Colon (tissue), 2 donors: ENCODE data around the gene RDM1.

Experiments
- FAIRE-seq: peaks from 2 replicates; lab custom pipeline; 2012; peaks lifted over from hg19 to GRCh38; lab: Jason Lieb, UNC
- donor health status: control.
- donor health status: control.

The RDM1 gene

GRCh38 chr17:35932586-35932985 lies 2.0 kb upstream of the RDM1 start:
- no peak for FAIRE-seq

DNA sequence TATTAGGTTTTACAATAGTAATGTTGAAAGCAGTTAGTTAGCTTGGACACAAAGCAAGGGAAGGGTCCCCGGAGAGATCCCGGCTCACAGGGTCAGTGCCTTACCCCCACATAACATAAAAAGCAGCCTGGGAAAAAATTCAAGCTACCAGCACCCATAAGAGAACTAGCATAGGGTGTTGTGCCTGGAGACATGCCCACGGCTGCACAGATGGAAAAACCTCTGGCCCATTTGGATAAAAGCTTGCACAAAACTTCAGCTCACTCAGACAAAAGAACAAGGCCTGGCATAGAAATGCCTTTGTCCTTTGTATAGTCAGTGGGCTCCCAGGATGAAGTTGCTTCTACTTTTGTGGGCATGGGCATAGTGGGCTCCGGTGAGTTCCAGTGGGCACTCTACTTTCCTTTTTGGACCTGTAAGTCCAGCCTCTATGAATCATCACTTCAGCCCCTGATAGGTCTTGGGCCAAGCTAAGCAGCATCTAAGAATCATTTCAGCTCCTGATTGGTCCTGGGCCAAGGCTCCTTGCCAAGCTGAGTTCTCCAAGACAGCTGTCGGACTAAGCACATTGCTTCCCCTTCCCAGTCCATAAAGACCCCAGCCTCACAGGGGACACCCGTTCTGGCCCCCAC lies 1.3 kb upstream of the RDM1 start:
- FAIRE-seq = no peak

DNA sequence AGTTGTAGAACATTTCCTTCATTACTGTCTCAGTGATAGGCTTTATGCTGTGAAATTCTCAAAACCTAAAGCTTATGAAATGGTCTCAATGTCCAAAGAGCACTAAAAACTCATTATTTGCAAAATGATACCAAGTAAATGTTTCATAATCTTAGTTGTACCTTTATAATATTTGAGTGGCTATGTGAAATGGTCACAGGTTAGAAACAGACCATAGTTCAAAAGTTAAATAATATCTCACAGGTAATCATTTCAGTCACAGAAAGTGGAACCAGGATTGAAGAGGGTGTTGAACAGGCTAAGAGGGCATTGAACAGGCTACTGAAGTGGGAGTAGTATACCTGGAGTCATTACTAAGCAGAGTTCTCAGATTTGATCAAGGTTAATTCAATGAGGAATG lies 2.9 kb downstream of the RDM1 start:
- FAIRE-seq = no peak

DNA sequence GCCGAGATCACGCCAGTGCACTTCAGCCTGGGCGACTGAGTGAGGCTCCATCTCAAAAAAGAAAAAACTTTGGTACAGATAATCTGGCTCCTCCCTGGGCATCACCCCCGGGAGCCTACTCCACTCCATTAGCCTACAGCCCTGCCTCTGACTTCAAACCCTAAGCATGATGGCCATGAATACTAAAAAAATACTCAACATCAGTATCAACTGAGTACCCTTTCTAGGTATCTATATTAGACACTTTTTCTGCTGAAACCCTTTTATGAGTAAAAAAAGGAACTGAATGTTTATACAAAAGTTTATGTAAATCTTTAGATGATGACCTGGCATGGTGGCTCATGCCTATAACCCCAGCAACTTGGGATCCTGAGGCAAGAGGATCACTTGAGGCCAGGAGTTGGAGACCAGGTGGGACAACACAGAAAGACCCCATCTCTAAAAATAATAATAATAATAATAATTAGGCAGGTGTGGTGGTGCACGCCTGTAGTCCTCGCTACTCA lies 6.9 kb downstream of the RDM1 start:
- no peak for FAIRE-seq

GRCh38 chr17:35920229-35920628 lies 10.3 kb downstream of the RDM1 start:
- FAIRE-seq = no peak

- no peak for FAIRE-seq
These were observed 11.9 kb downstream of the RDM1 start for GRCh38 chr17:35918665-35919064.

- no peak for FAIRE-seq
These were observed 12.9 kb downstream of the RDM1 start for GRCh38 chr17:35917519-35918213.

DNA sequence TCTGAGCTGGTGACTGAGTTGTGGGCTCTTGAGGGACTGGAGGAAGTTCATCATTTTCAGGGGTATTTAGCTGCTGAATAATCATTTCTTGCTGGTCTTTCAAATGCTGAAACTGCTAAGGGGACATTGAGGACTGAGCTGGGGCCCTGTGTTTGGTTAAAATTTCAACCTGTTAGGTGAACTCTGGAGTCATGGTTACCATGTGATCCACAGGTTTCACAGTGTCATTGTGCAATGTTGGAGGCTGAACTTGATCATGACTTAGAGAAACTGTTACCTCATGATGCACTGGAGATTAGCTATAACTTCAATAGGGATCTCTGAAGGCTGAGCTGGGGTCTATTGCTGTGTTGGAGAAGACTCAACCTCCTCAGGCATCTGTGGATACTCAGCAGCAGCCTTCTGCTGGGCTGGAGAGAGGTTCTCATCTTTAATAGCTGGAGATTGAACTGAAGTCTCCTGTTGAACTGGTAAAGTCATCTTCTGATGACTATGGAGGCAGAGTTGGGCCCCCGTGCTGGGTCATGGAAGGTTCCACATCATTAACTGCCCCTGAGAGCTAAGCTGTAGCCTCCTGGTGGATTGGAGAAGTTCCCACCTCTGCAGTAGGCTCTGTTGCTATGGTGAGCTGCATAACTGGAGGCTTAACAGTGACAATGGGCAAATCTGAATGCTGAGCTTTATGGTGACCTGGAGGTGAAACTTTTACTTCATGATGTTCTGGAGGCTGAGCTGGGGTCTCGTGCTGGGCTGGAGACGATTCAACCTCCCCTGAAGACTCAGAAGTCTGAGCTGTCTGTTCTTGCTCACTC lies 15.2 kb downstream of the RDM1 start:
- no peak for FAIRE-seq

GRCh38 chr17:35914354-35914753 lies 16.2 kb downstream of the RDM1 start:
- FAIRE-seq = no peak

- FAIRE-seq = no peak
These were observed 17.0 kb downstream of the RDM1 start for GRCh38 chr17:35913609-35914008.

- FAIRE-seq = no peak
These were observed 17.6 kb downstream of the RDM1 start for GRCh38 chr17:35912942-35913341.

GRCh38 chr17:35912339-35912912 lies 18.1 kb downstream of the RDM1 start:
- no peak for FAIRE-seq

- no peak for FAIRE-seq
These were observed 21.2 kb downstream of the RDM1 start for GRCh38 chr17:35909408-35909807.

DNA sequence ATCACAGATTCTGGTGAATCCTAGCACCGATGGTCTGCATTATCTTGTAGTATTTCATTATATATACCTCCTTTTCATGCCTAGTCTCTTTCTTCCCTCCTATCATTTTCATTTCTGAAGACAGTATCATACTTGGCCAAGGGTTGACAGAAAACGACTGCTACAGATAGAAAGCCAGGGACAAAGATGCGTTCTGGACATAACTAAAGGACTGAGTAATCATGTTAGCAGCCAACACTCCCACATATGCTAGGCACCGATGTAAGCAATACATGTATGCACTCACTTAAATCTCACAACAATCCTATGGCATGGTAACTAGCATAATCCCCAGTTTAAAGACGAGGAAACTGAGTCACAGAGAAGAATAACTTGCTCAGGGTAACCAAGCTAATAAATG lies 22.9 kb downstream of the RDM1 start:
- FAIRE-seq = no peak

GRCh38 chr17:35906926-35907637 lies 23.5 kb downstream of the RDM1 start:
- no peak for FAIRE-seq

DNA sequence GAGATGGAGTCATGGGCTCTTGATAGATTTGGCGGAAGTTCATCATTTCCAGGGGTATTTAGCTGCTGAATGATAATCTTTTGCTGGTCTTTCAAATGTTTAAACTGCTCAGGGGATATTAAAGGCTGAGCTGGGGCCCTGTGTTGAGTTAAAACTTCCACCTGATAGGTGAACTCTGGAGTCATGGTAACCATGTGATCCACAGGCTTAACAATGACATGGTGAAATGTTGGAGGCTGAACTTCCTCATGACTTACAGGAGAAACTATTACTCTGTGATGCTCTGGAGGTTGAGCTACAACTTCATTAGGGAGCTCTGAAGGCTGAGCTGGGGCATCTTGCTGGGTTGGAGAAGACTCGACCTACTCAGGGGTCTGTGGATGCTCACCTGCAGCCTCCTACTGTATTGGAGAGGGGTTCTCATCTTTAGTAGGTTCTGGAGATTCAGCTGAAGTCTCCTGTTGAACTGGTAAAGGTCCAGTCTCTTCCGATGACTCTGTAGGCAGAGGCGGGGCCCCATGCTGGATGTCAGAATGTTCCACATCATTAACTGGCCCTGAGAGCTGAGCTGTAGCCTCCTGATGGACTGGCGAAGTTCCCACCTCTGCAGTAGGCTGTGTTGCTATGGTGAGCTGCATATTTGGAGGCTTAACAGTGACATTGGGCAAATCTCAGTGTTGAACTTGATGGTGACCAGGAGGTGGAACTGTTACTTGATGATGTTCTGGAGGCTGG lies 24.2 kb downstream of the RDM1 start:
- no peak for FAIRE-seq

GRCh38 chr17:35903451-35903850 lies 27.1 kb downstream of the RDM1 start:
- no peak for FAIRE-seq

DNA sequence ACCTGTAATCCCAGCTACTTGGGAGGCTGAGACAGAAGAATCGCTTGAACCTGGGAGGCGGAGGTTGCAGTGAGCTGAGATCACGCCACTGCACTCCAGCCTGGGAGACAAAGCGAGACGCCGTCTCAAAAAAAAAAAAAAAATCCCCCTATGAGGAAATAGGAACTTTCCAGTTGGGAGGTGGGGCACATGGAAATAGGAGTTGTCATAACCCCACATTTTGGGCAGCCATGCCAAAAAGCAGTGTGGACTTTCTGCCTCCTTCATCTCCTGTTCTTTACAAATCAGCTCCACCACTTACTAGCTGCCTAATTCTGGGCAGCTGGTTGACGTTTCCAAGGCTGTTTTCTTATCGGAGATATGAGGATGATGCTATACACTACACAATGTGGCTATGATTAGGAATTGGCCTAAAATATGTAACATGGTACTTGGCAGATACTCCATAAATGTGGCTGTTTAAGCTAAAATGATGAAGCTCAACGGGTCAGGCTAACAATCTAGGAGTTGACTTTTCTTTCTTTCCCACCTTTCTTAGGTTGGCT lies 28.9 kb downstream of the RDM1 start:
- no peak for FAIRE-seq

GRCh38 chr17:35900708-35901480 lies 29.7 kb downstream of the RDM1 start:
- no peak for FAIRE-seq

- no peak for FAIRE-seq
These were observed 30.3 kb downstream of the RDM1 start for GRCh38 chr17:35900280-35900679.
